ENCODE results near the gene KRT2. TPM values are rescaled to one million over a fixed set of nuclear protein-coding genes. Genes with fewer than 3 reads are reported as not detected.

Gene KRT2
- total RNA-seq, 6 experiments from 2014 or later: not detected

GRCh38 chr12:52682938-52683574, 31.0 kb upstream of the KRT2 start:
- no peaks in the 10 kb centered on the region for H3K36me3 ChIP-seq
- H3K27ac ChIP-seq: no peak overlapping the region
- H3K4me3 ChIP-seq: no peak overlapping the region
- TF ChIP-seq, protein P1, sequence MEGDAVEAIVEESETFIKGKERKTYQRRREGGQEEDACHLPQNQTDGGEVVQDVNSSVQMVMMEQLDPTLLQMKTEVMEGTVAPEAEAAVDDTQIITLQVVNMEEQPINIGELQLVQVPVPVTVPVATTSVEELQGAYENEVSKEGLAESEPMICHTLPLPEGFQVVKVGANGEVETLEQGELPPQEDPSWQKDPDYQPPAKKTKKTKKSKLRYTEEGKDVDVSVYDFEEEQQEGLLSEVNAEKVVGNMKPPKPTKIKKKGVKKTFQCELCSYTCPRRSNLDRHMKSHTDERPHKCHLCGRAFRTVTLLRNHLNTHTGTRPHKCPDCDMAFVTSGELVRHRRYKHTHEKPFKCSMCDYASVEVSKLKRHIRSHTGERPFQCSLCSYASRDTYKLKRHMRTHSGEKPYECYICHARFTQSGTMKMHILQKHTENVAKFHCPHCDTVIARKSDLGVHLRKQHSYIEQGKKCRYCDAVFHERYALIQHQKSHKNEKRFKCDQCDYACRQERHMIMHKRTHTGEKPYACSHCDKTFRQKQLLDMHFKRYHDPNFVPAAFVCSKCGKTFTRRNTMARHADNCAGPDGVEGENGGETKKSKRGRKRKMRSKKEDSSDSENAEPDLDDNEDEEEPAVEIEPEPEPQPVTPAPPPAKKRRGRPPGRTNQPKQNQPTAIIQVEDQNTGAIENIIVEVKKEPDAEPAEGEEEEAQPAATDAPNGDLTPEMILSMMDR (IDR thresholded peaks at IDR 0.05): no peak
- no peak for TF ChIP-seq POLR2A (IDR thresholded peaks at IDR 0.05)
- intact Hi-C loops (cut with DNase I): no loop called here
- no peak for ATAC-seq
- no peaks in the 10 kb centered on the region for H3K27me3 ChIP-seq
- DNase-seq: no peak
- no peaks in the 10 kb centered on the region for H3K9me3 ChIP-seq
- H3K4me1 ChIP-seq: no peaks in the 10 kb centered on the region
- WGBS (ENCODE audit: insufficient coverage, low coverage, low lambda C conversion rate, missing lambda C conversion rate): 60% methylated on average over 4 of the region's 4 CpGs

DNA sequence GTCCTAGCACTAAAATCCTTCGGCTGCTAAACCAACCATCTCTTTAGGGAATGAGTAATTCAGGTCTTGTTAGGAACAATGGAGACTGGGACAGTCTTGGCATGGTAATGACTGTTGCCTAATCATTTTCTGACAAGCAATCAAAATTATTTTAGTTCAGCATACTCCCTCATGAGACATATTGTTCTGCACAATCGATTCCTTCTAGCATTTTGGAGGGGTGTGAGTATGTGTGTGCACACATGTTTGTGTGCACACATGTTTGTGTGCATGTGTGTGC, 30.3 kb upstream of the KRT2 start:
- H3K9me3 ChIP-seq: no peaks in the 10 kb centered on the region
- no peak overlapping the region for H3K27ac ChIP-seq
- H3K4me3 ChIP-seq: no peak overlapping the region
- ATAC-seq (no peak), DNase-seq (no peak)
- TF ChIP-seq, protein P1 (IDR thresholded peaks at IDR 0.05): no peak
- TF ChIP-seq POLR2A (IDR thresholded peaks at IDR 0.05): no peak
- WGBS (ENCODE audit: insufficient coverage, low coverage, low lambda C conversion rate, missing lambda C conversion rate): 75% methylated on average over 1 of the region's 2 CpGs
- no peaks in the 10 kb centered on the region for H3K36me3 ChIP-seq
- H3K27me3 ChIP-seq: no peaks in the 10 kb centered on the region
- intact Hi-C loops (cut with DNase I): no loop called here
- H3K4me1 ChIP-seq: no peaks in the 10 kb centered on the region

DNA sequence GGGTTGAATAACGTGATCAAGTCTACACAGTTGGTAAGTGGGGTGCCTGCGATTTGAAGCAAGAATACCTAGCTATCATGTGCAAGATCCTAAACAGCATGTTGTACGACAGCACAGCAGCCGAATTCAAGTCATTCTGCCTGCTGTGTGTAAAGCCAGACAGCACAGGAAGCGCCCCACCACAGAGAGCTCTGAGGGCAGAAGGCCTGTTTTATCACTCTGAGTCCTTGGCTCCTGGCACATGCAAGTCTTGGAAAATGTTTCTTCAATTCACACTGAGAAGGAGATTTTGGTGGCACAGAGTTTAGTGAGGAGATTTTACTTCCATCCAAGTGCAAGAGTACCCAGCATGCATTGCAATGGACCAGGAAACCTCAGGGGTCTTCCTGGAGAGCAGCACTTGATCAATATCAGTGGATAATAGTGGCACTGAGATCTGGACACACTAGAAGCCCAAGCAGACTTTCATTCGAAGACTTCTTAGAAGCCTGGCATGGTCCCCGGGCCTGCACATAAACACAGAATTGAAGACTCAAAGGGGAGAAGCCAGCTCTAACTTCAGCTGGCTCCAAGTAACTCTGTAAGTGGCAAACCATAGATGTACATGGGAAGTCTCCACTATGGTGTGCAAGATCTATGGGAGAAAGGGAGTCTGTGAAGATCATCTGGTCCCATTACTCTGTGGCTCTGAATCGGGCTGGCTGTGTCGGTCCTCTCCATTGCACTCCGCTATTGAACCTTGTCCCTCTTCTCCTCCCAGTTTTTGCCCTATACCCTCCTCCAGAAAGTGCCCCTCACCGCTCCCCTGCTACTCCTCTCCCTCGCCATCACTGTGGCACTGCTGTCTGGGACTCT, 29.7 kb upstream of the KRT2 start:
- Histone ChIP-seq H3K4me3 (no peak overlapping the region), H3K36me3 (no peaks in the 10 kb centered on the region), H3K4me1 (no peaks in the 10 kb centered on the region), H3K27me3 (no peaks in the 10 kb centered on the region), H3K27ac (no peak overlapping the region), H3K9me3 (no peaks in the 10 kb centered on the region)
- intact Hi-C loops (cut with DNase I): no loop called here
- no peak for TF ChIP-seq POLR2A (IDR thresholded peaks at IDR 0.05)
- TF ChIP-seq, protein P1 (IDR thresholded peaks at IDR 0.05): no peak
- ATAC-seq (no peak), DNase-seq (no peak)
- 55% methylated on average over 11 of the region's 12 CpGs for WGBS (ENCODE audit: insufficient coverage, low coverage, low lambda C conversion rate, missing lambda C conversion rate)

GRCh38 chr12:52680363-52680762, 28.4 kb upstream of the KRT2 start, which contains the start of gene KRT1:
KRT1 (minus strand) TSS chr12:52680407; CDS start chr12:52680348, 59 bp downstream.
- no peaks in the 10 kb centered on the region for H3K27me3 ChIP-seq
- WGBS (ENCODE audit: insufficient coverage, low coverage, low lambda C conversion rate, missing lambda C conversion rate): 25% methylated on average over 1 of the region's 3 CpGs

More at GRCh38 chr12:52680363-52680762, 28.4 kb upstream of the KRT2 start, which contains the start of gene KRT1:
- no peaks in the 10 kb centered on the region for H3K4me1 ChIP-seq
- no peak within 1 kb of the TSS for H3K27ac ChIP-seq
- DNase-seq: no peak
- H3K9me3 ChIP-seq: no peaks in the 10 kb centered on the region
- no peak for ATAC-seq
- H3K36me3 ChIP-seq: no peaks in the 10 kb centered on the region
- no peak for TF ChIP-seq POLR2A (IDR thresholded peaks at IDR 0.05)
- TF ChIP-seq, protein P1 (IDR thresholded peaks at IDR 0.05): no peak
- intact Hi-C loops (cut with DNase I): no loop called here
- H3K4me3 ChIP-seq: no peak within 1 kb of the TSS
